Activated T-cell treated with anti-CD3 and anti-CD28 coated beads, Interleukin-2, amount 50 U/mL, for 48 hours (primary cell): ENCODE measurements around the gene COP1.

Experiments used
- DNase-seq, 2 experiments: peaks; one replicate each; pipeline ENCODE4 v3.0.0-alpha.2; 2020

Gene COP1

GRCh38 chr1:176198413-176198812 is 8.7 kb downstream of the COP1 start:
- DNase-seq: no peak

GRCh38 chr1:176196728-176197127 is 10.4 kb downstream of the COP1 start:
- no peak for DNase-seq

GRCh38 chr1:176195547-176195946 is 11.5 kb downstream of the COP1 start:
- no peak for DNase-seq

GRCh38 chr1:176193663-176194062 is 13.4 kb downstream of the COP1 start:
- DNase-seq: no peak

- no peak for DNase-seq
Observed at GRCh38 chr1:176193023-176193422, 14.1 kb downstream of the COP1 start.

GRCh38 chr1:176188604-176189003 is 18.5 kb downstream of the COP1 start:
- DNase-seq: no peak

- DNase-seq: no peak
Observed at GRCh38 chr1:176187001-176187400, 20.1 kb downstream of the COP1 start.

- DNase-seq: no peak
Observed at GRCh38 chr1:176183618-176184017, 23.5 kb downstream of the COP1 start.

GRCh38 chr1:176178316-176178715 is 28.8 kb downstream of the COP1 start:
- no peak for DNase-seq

GRCh38 chr1:176177764-176178163 is 29.3 kb downstream of the COP1 start:
- DNase-seq: no peak

- DNase-seq: no peak
Observed at GRCh38 chr1:176174108-176174507, 33.0 kb downstream of the COP1 start.

GRCh38 chr1:176172215-176172614 is 34.9 kb downstream of the COP1 start:
- no peak for DNase-seq

GRCh38 chr1:176167210-176167609 is 39.9 kb downstream of the COP1 start:
- DNase-seq: no peak

- no peak for DNase-seq
Observed at GRCh38 chr1:176165573-176165972, 41.5 kb downstream of the COP1 start.

GRCh38 chr1:176164014-176164678 is 42.9 kb downstream of the COP1 start:
- DNase-seq: no peak

GRCh38 chr1:176159993-176160392 is 47.1 kb downstream of the COP1 start:
- DNase-seq: no peak

GRCh38 chr1:176157995-176158394 is 49.1 kb downstream of the COP1 start:
- no peak for DNase-seq

- no peak for DNase-seq
Observed at GRCh38 chr1:176149939-176150807, 56.9 kb downstream of the COP1 start.

GRCh38 chr1:176144526-176144925 is 62.6 kb downstream of the COP1 start:
- DNase-seq: no peak

GRCh38 chr1:176142973-176143372 is 64.1 kb downstream of the COP1 start:
- DNase-seq: no peak

- DNase-seq: no peak
Observed at GRCh38 chr1:176141449-176141848, 65.6 kb downstream of the COP1 start.

- DNase-seq: no peak
Observed at GRCh38 chr1:176136891-176137290, 70.2 kb downstream of the COP1 start.

GRCh38 chr1:176134666-176135065 is 72.4 kb downstream of the COP1 start:
- DNase-seq: no peak

- DNase-seq: no peak
Observed at GRCh38 chr1:176122282-176122681, 84.8 kb downstream of the COP1 start.
